B cell (primary cell): ENCODE results near the gene SULT1B1. TPM values are rescaled to one million over a fixed set of nuclear protein-coding genes. Genes with fewer than 3 reads are reported as not detected.

Source experiments
- ATAC-seq: fragments of 200-7000 bp; cut with Tn5 transposase; one replicate; pipeline ENCODE4 v1.10.0; 2021; ENCODE audit warnings: low read depth, mild to moderate bottlenecking, moderate number of reproducible peaks, moderate library complexity
- CTCF ChIA-PET: fragments of 350-600 bp; sonication (Branson Sonifier 250); formaldehyde crosslinking; loops from one replicate; lab custom pipeline; 2021; ENCODE audit warnings: antibody characterized with exemption, inconsistent platforms; lab: Charles Lee
- POLR2A ChIA-PET: fragments of 350-600 bp; sonication (Branson Sonifier 250); formaldehyde crosslinking; loops from one replicate; lab custom pipeline; 2021; ENCODE audit warnings: antibody characterized with exemption; lab: Charles Lee
- DNase-seq: peaks from one replicate; pipeline ENCODE4 v3.0.0; 2013
- H2AFZ ChIP-seq: 2 replicates; pipeline ENCODE4 v1.6.1; 2012; ENCODE audit warnings: mild to moderate bottlenecking, low read depth, low read length; ENCODE audit not compliant: insufficient read depth, poor library complexity, severe bottlenecking
- H3K27ac ChIP-seq, 2 donors: 1 replicate in 1 of 2; 2 replicates in 1 of 2; pipeline ENCODE4 v1.5.1; 2012 to 2013; ENCODE audit warnings: low read length in 2 of 2, mild to moderate bottlenecking in 2 of 2, moderate library complexity in 1 of 2
- H3K27me3 ChIP-seq, 4 experiments: fragments of 200-600 bp in 1 of 4; sonication (generic) in 1 of 4; replicated peaks in 1 of 4; 1 replicate in 2 of 4; 2 replicates in 2 of 4; pipeline versions ENCODE4 v1.6.1 to v1.7.0; 2013 to 2016; ENCODE audit warnings: low read length in 3 of 4, mild to moderate bottlenecking in 2 of 4, mixed read lengths in 1 of 4, moderate library complexity in 1 of 4; ENCODE audit not compliant: insufficient read depth in 4 of 4, control insufficient read depth in 3 of 4; ENCODE audit errors: control extremely low read depth in 1 of 4
- H3K36me3 ChIP-seq, 2 experiments: replicated peaks in 1 of 2; 1 replicate in 1 of 2; 2 replicates in 1 of 2; pipeline versions ENCODE4 v1.6.1 to v1.7.1; 2013; ENCODE audit warnings: low read length in 1 of 2; ENCODE audit not compliant: insufficient read depth in 2 of 2, control insufficient read depth in 1 of 2; ENCODE audit errors: control extremely low read depth in 1 of 2, extremely low read depth in 1 of 2
- H3K4me1 ChIP-seq, 2 donors: fragments of 200-600 bp in 1 of 2; sonication (generic) in 1 of 2; 1 replicate in 1 of 2; 2 replicates in 1 of 2; pipeline versions ENCODE4 v1.5.1 to v1.6.1; 2013 to 2017; ENCODE audit warnings: low read length in 2 of 2; ENCODE audit not compliant: control insufficient read depth in 2 of 2, insufficient read depth in 2 of 2
- H3K4me2 ChIP-seq: replicated peaks from 2 replicates; pipeline ENCODE3; 2012; ENCODE audit warnings: mild to moderate bottlenecking, low read depth, low read length; ENCODE audit not compliant: poor library complexity, severe bottlenecking
- H3K4me3 ChIP-seq, 5 experiments: fragments of 200-600 bp in 1 of 5; sonication (generic) in 1 of 5; 1 replicate in 3 of 5; 2 replicates in 2 of 5; pipeline versions ENCODE4 v1.5.1 to v1.7.0; 2011 to 2016; ENCODE audit warnings: low read length in 4 of 5, mild to moderate bottlenecking in 4 of 5, low read depth in 2 of 5, control low read depth in 1 of 5, moderate library complexity in 1 of 5; ENCODE audit not compliant: insufficient read depth in 1 of 5; ENCODE audit errors: control extremely low read depth in 1 of 5, extremely low read depth in 1 of 5
- H3K79me2 ChIP-seq: fragments of 200-600 bp; sonication (generic); one replicate; pipeline ENCODE4 v1.6.0; 2016; ENCODE audit warnings: low read length; ENCODE audit not compliant: control insufficient read depth, insufficient read depth
- H3K9ac ChIP-seq: fragments of 200-600 bp; sonication (generic); 2 replicates; pipeline ENCODE4 v1.6.1; 2017; ENCODE audit warnings: mild to moderate bottlenecking, low read length, moderate library complexity
- H3K9me3 ChIP-seq, 3 donors: one replicate each; pipeline versions ENCODE4 v1.6.1 to v1.7.1; 2013; ENCODE audit warnings: low read length in 2 of 3; ENCODE audit not compliant: control insufficient read depth in 2 of 3, insufficient read depth in 1 of 3; ENCODE audit errors: control extremely low read depth in 1 of 3
- H4K20me1 ChIP-seq: 2 replicates; pipeline ENCODE4 v1.6.0; 2012; ENCODE audit warnings: mild to moderate bottlenecking, low read length; ENCODE audit not compliant: insufficient read depth, control insufficient read depth, poor library complexity, severe bottlenecking
- H3K27ac Mint-ChIP-seq: one replicate; pipeline ENCODE4 v1.8.0; 2021; ENCODE audit warnings: mixed read lengths
- H3K27me3 Mint-ChIP-seq: one replicate; pipeline ENCODE4 v1.8.0; 2021; ENCODE audit warnings: mixed read lengths
- H3K4me1 Mint-ChIP-seq: one replicate; pipeline ENCODE4 v1.8.0; 2021; ENCODE audit warnings: mixed read lengths
- H3K4me3 Mint-ChIP-seq: one replicate; pipeline ENCODE4 v1.8.0; 2021; ENCODE audit warnings: mixed read lengths
- H3K9me3 Mint-ChIP-seq: one replicate; pipeline ENCODE4 v1.8.0; 2022; ENCODE audit warnings: mixed read lengths; ENCODE audit not compliant: insufficient read depth
- CTCF ChIP-seq: fragments of 200-600 bp; IDR thresholded peaks from one replicate; pipeline ENCODE4 v1.8.0; 2022; ENCODE audit warnings: antibody characterized with exemption, mild to moderate bottlenecking
- EZH2 ChIP-seq: IDR thresholded peaks from 2 replicates; pipeline ENCODE4 v1.6.1; 2012; ENCODE audit warnings: borderline replicate concordance, low read depth, mild to moderate bottlenecking, moderate library complexity, low read length; ENCODE audit not compliant: insufficient read depth, poor library complexity, severe bottlenecking
- WGBS: methylation state at CpG from one replicate; pipeline ENCODE4 v1.1.5; 2013; ENCODE audit warnings: missing lambda C conversion rate; ENCODE audit not compliant: insufficient coverage; 5-methylcytosine and 5-hydroxymethylcytosine counted together
- intact Hi-C: fragments of 100-400 bp; cut with micrococcal nuclease; formaldehyde crosslinking; loops from one replicate; pipeline ENCODE4 v1.10.0; 2022
- polyA plus RNA-seq: library from polyadenylated mRNA; depleted of rRNA; stranded (reverse); fragments of >200 nt; gene quantifications from 2 replicates; pipeline ENCODE4 v1.2.3, GENCODE V29; 2012
- total RNA-seq, 2 donors: library from RNA; stranded (reverse); fragments of 120-200 nt in 1 of 2; gene quantifications; 1 replicate in 1 of 2; 2 replicates in 1 of 2; pipeline versions ENCODE4 v1.2.3 to v1.2.4, GENCODE V29; 2013 to 2022

Gene SULT1B1
- total and polyA plus RNA-seq, 2 donors (not counting 1 experiment from before 2014, with no cell fraction given): 0.01 to 0.12 TPM

- no peak overlapping the region for H3K9ac ChIP-seq
- no peak overlapping the region for H3K4me3 ChIP-seq
- CTCF ChIA-PET: no interaction called here
Observed at GRCh38 chr4:69707807-69708206, 52.6 kb downstream of the SULT1B1 start.

GRCh38 chr4:69702201-69702600, 58.2 kb downstream of the SULT1B1 start:
- H3K9me3 Mint-ChIP-seq: no peaks in the 10 kb centered on the region
- ATAC-seq (no peak), DNase-seq (no peak)
- no peak overlapping the region for H2AFZ ChIP-seq
- no peak overlapping the region for H3K4me2 ChIP-seq
- no peaks in the 10 kb centered on the region for H3K9me3 ChIP-seq
- intact Hi-C loops: no loop called here
- H3K9ac ChIP-seq: no peak overlapping the region
- no peak overlapping the region for H3K4me3 Mint-ChIP-seq
- H3K27ac ChIP-seq: no peak overlapping the region
- H3K4me3 ChIP-seq: no peak overlapping the region
- no peaks in the 10 kb centered on the region for H3K27me3 ChIP-seq
- CTCF ChIA-PET: no interaction called here
- no peaks in the 10 kb centered on the region for H3K4me1 ChIP-seq
- no peaks in the 10 kb centered on the region for H3K27me3 Mint-ChIP-seq
- POLR2A ChIA-PET: no interaction called here
- H3K79me2 ChIP-seq: no peaks in the 10 kb centered on the region
- H3K4me1 Mint-ChIP-seq: no peaks in the 10 kb centered on the region
- H4K20me1 ChIP-seq: no peaks in the 10 kb centered on the region
- H3K36me3 ChIP-seq: no peaks in the 10 kb centered on the region
- no peak for TF ChIP-seq CTCF
- no peak overlapping the region for H3K27ac Mint-ChIP-seq
- WGBS: no CpG with 5 or more reads among the region's 3 CpGs

More at GRCh38 chr4:69707807-69708206, 52.6 kb downstream of the SULT1B1 start:
- Mint-ChIP-seq H3K4me1 (no peaks in the 10 kb centered on the region), H3K9me3 (peaks cover 3% of the 10 kb centered on the region), H3K27ac (no peak overlapping the region), H3K27me3 (no peaks in the 10 kb centered on the region), H3K4me3 (no peak overlapping the region)
- ATAC-seq (no peak), DNase-seq (no peak)
- TF ChIP-seq CTCF: no peak
- no peak for TF ChIP-seq EZH2
- Histone ChIP-seq H3K36me3 (no peaks in the 10 kb centered on the region), H3K4me1 (no peaks in the 10 kb centered on the region), H3K9me3 (no peaks in the 10 kb centered on the region), H3K27me3 (no peaks in the 10 kb centered on the region), H3K27ac (no peak overlapping the region), H2AFZ (no peak overlapping the region), H3K79me2 (no peaks in the 10 kb centered on the region), H3K4me2 (no peak overlapping the region), H4K20me1 (no peaks in the 10 kb centered on the region)
- intact Hi-C loops: no loop called here
- POLR2A ChIA-PET: no interaction called here
